Calu3 (cell line): ENCODE results near the gene MAJIN. TPM values are rescaled to one million over a fixed set of nuclear protein-coding genes. Genes with fewer than 3 reads are reported as not detected.
"Not testable (repeated sequence)": the region's sequence is repeated elsewhere in the genome, so short reads cannot be mapped to it uniquely, and the experiment has no call there.

Source experiments
- BruUV-seq: library from RNA; stranded (reverse); fragments of 400-500 nt; replicated peaks from 2 replicates; lab custom pipeline; 2021; lab: Mats Ljungman, UMichigan
- CTCF ChIA-PET: fragments of 300-600 bp; sonication (Branson Sonifier 250); formaldehyde crosslinking; loops from one replicate; lab custom pipeline; 2022; ENCODE audit warnings: antibody characterized with exemption; lab: Charles Lee
- DNase-seq: peaks from one replicate; pipeline ENCODE4 v3.0.0; 2022
- H3K27ac Mint-ChIP-seq: one replicate; pipeline ENCODE4 v1.8.0; 2022; ENCODE audit warnings: mixed read lengths; ENCODE audit not compliant: unreplicated experiment
- H3K27me3 Mint-ChIP-seq: one replicate; pipeline ENCODE4 v1.8.0; 2022; ENCODE audit warnings: mixed read lengths; ENCODE audit not compliant: unreplicated experiment
- H3K36me3 Mint-ChIP-seq: one replicate; pipeline ENCODE4 v1.8.0; 2022; ENCODE audit warnings: mild to moderate bottlenecking, moderate library complexity, mixed read lengths; ENCODE audit not compliant: insufficient read depth, unreplicated experiment
- H3K4me1 Mint-ChIP-seq: one replicate; pipeline ENCODE4 v1.8.0; 2022; ENCODE audit warnings: mild to moderate bottlenecking, low read depth, mixed read lengths; ENCODE audit not compliant: unreplicated experiment
- H3K4me3 Mint-ChIP-seq: one replicate; pipeline ENCODE4 v1.8.0; 2022; ENCODE audit warnings: mild to moderate bottlenecking, low read depth, moderate library complexity, mixed read lengths; ENCODE audit not compliant: unreplicated experiment
- H3K9me3 Mint-ChIP-seq: one replicate; pipeline ENCODE4 v1.8.0; 2022; ENCODE audit warnings: low read depth, mixed read lengths; ENCODE audit not compliant: unreplicated experiment
- CTCF ChIP-seq: fragments of 200-600 bp; IDR thresholded peaks from one replicate; pipeline ENCODE4 v1.8.0; 2022; ENCODE audit warnings: antibody characterized with exemption; ENCODE audit not compliant: unreplicated experiment
- intact Hi-C: fragments of 100-400 bp; cut with micrococcal nuclease; formaldehyde crosslinking; loops from one replicate; pipeline ENCODE4 v1.10.0; 2022; ENCODE audit not compliant: unreplicated experiment
- total RNA-seq: library from RNA; stranded (reverse); gene quantifications from 2 replicates; pipeline ENCODE4 v1.2.3, GENCODE V29; 2022

MAJIN gene
- total RNA-seq, 1 experiment from 2014 or later: not detected

GRCh38 chr11:65013130-65013887 is 41.4 kb upstream of the MAJIN start:
- peaks cover 25% of the 10 kb centered on the region for H3K4me1 Mint-ChIP-seq
- H3K9me3 Mint-ChIP-seq: no peaks in the 10 kb centered on the region
- peak; percentile 72 for TF ChIP-seq CTCF
- peak; percentile 93 for DNase-seq
- H3K27ac Mint-ChIP-seq: peak overlapping the region; percentile 91
- intact Hi-C loops: loop anchor here (5.0 kb wide), 1 partner anchor 166 kb away; no protein-coding TSS in a partner anchor
- CTCF ChIA-PET: interaction anchor here (0.6 to 2.4 kb wide), 10 partner anchors 15 to 169 kb away, joined by 3 to 10 read pairs (median 4); partner anchors contain the start of genes ATG2A, BATF2, CDC42BPG and SAC3D1
- H3K4me3 Mint-ChIP-seq: peak overlapping the region; percentile 81
- peaks cover 29% of the 10 kb centered on the region for H3K36me3 Mint-ChIP-seq
- BruUV-seq: no TSS peak
- no peaks in the 10 kb centered on the region for H3K27me3 Mint-ChIP-seq

- Mint-ChIP-seq H3K4me3 (no peak overlapping the region), H3K36me3 (peaks cover 16% of the 10 kb centered on the region), H3K27ac (no peak overlapping the region), H3K4me1 (peaks cover 10% of the 10 kb centered on the region), H3K9me3 (no peaks in the 10 kb centered on the region), H3K27me3 (no peaks in the 10 kb centered on the region)
- CTCF ChIA-PET: interaction anchor here (0.7 kb wide), 1 partner anchor 75 kb away, joined by 3 read pairs; no protein-coding TSS in a partner anchor
- BruUV-seq: no TSS peak
- DNase-seq: no peak
- TF ChIP-seq CTCF: no peak
- intact Hi-C loops: no loop called here
These were observed 37.0 kb upstream of the MAJIN start for GRCh38 chr11:65008873-65009272.

GRCh38 chr11:65008016-65008415 is 36.1 kb upstream of the MAJIN start:
- H3K27ac Mint-ChIP-seq: peak overlapping the region; percentile 52
- CTCF ChIA-PET: interaction anchor here (1.1 to 1.8 kb wide), 2 partner anchors 9 to 11 kb away, joined by 3 to 12 read pairs; partner anchors contain the start of gene BATF2
- H3K36me3 Mint-ChIP-seq: peaks cover 7% of the 10 kb centered on the region
- H3K4me1 Mint-ChIP-seq: peaks cover 4% of the 10 kb centered on the region
- intact Hi-C loops: no loop called here
- no peak for TF ChIP-seq CTCF
- BruUV-seq: no TSS peak
- no peaks in the 10 kb centered on the region for H3K27me3 Mint-ChIP-seq
- no peaks in the 10 kb centered on the region for H3K9me3 Mint-ChIP-seq
- DNase-seq: no peak
- no peak overlapping the region for H3K4me3 Mint-ChIP-seq

GRCh38 chr11:65003968-65004367 is 32.1 kb upstream of the MAJIN start:
- H3K27ac Mint-ChIP-seq, DNase-seq, H3K4me1 Mint-ChIP-seq, H3K27me3 Mint-ChIP-seq, H3K9me3 Mint-ChIP-seq, intact Hi-C loops, BruUV-seq, H3K36me3 Mint-ChIP-seq, H3K4me3 Mint-ChIP-seq: not testable (repeated sequence)
- CTCF ChIA-PET: interaction anchor here (0.8 kb wide), 1 partner anchor 106 kb away, joined by 3 read pairs; no protein-coding TSS in a partner anchor

GRCh38 chr11:65003282-65003681 is 31.4 kb upstream of the MAJIN start:
- H3K4me3 Mint-ChIP-seq: no peak overlapping the region
- peaks cover 6% of the 10 kb centered on the region for H3K36me3 Mint-ChIP-seq
- CTCF ChIA-PET: no interaction called here
- H3K27me3 Mint-ChIP-seq: no peaks in the 10 kb centered on the region
- TF ChIP-seq CTCF: no peak
- no peak for DNase-seq
- H3K9me3 Mint-ChIP-seq: no peaks in the 10 kb centered on the region
- H3K27ac Mint-ChIP-seq: no peak overlapping the region
- H3K4me1 Mint-ChIP-seq: peaks cover 10% of the 10 kb centered on the region
- intact Hi-C loops: no loop called here
- BruUV-seq: no TSS peak
